Thyroid gland (tissue), 4 donors: ENCODE results near the gene ROCK2.

Source experiments
- POLR2A ChIP-seq, 2 donors: fragments of 450-650 bp; IDR thresholded peaks; one replicate each; pipeline ENCODE4 v1.6.1; 2017; ENCODE audit warnings: antibody characterized with exemption in 2 of 2, mild to moderate bottlenecking in 2 of 2, moderate library complexity in 1 of 2
- TF ChIP-seq, protein P1 (sequence below), 6 experiments: fragments of 200-600 bp in 3 of 6; fragments of 450-650 bp in 3 of 6; sonication (generic) in 3 of 6; IDR thresholded peaks; one replicate each; pipeline ENCODE4 v1.5.1; 2016 to 2019; ENCODE audit warnings: antibody characterized with exemption in 6 of 6, mild to moderate bottlenecking in 2 of 6, inconsistent platforms in 1 of 6, moderate library complexity in 1 of 6

DNA sequence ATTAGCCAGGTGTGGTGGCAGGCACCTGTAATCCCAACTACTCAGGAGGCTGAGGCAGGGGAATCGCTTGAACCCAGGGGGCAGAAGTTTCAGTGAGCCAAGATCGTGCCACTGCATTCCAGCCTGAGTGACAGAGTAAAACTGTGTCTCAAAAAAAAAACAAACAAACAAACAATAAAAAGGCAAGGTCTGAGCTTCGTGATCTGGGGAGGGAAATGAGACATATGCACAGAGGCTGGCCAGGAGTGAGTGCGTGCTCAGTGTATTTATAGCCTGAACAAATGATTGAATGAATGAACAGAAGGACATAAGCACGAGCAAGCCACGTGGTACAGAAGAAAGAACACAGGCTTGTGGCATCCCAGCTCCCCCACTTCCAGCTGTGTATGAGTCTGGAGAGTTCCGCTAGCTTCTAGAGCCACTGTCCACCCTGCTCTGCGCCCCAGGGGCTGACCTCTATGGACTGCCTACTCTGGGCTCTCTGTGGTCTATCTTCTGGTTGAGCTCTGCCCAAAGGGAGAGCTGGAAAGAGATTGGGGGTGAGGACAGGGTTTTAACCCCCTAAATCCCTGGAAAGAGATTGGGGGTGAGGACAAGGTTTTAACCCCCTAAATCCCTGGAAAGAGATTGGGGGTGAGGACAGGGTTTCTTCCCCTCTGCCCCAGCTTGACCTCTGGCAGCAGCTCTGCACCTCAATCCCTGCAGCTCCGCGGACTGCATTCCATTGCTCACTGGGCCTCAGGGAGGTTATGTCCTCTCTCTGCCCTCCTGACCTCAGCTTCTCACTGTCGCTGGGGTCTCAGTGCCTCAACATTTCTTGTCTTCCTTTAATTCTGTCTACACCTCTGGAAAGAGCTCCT, 11.0 kb upstream of the ROCK2 start:
- TF ChIP-seq, protein P1, sequence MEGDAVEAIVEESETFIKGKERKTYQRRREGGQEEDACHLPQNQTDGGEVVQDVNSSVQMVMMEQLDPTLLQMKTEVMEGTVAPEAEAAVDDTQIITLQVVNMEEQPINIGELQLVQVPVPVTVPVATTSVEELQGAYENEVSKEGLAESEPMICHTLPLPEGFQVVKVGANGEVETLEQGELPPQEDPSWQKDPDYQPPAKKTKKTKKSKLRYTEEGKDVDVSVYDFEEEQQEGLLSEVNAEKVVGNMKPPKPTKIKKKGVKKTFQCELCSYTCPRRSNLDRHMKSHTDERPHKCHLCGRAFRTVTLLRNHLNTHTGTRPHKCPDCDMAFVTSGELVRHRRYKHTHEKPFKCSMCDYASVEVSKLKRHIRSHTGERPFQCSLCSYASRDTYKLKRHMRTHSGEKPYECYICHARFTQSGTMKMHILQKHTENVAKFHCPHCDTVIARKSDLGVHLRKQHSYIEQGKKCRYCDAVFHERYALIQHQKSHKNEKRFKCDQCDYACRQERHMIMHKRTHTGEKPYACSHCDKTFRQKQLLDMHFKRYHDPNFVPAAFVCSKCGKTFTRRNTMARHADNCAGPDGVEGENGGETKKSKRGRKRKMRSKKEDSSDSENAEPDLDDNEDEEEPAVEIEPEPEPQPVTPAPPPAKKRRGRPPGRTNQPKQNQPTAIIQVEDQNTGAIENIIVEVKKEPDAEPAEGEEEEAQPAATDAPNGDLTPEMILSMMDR (IDR thresholded peaks at IDR 0.05) = no peak
- TF ChIP-seq POLR2A (IDR thresholded peaks at IDR 0.05) = no peak
